Activated T-cell treated with anti-CD3 and anti-CD28 coated beads, Interleukin-2, amount 50 U/mL, for 72 hours (primary cell): ENCODE results near the gene PIK3C2G. TPM values are rescaled to one million over a fixed set of nuclear protein-coding genes. Genes with fewer than 3 reads are reported as not detected.

ENCODE experiments used
- ATAC-seq, 2 donors: fragments of 150-1000 bp; cut with Tn5 transposase; replicated peaks in 1 of 2; 2 replicates each; pipeline ENCODE4 v1.10.0; 2021; ENCODE audit warnings: moderate library complexity in 2 of 2, mild to moderate bottlenecking in 1 of 2
- DNase-seq, 2 donors: peaks; one replicate each; pipeline ENCODE4 v3.0.0; 2021 to 2022; ENCODE audit warnings: mixed read lengths in 1 of 2
- H3K27ac Mint-ChIP-seq: one replicate; pipeline ENCODE4 v1.8.0; 2022; ENCODE audit warnings: mild to moderate bottlenecking, moderate library complexity, mixed read lengths
- H3K27me3 Mint-ChIP-seq: one replicate; pipeline ENCODE4 v1.8.0; 2022; ENCODE audit warnings: low read depth, mixed read lengths
- H3K36me3 Mint-ChIP-seq, 2 donors: one replicate each; pipeline ENCODE4 v1.8.0; 2022; ENCODE audit warnings: mixed read lengths in 2 of 2, mild to moderate bottlenecking in 1 of 2; ENCODE audit not compliant: insufficient read depth in 2 of 2
- H3K4me1 Mint-ChIP-seq: one replicate; pipeline ENCODE4 v1.8.0; 2022; ENCODE audit warnings: low read depth, mixed read lengths
- H3K4me3 Mint-ChIP-seq, 2 donors: one replicate each; pipeline ENCODE4 v1.8.0; 2022; ENCODE audit warnings: mild to moderate bottlenecking in 2 of 2, mixed read lengths in 2 of 2, moderate library complexity in 2 of 2
- H3K9me3 Mint-ChIP-seq, 2 donors: one replicate each; pipeline ENCODE4 v1.8.0; 2022; ENCODE audit warnings: mixed read lengths in 2 of 2
- total RNA-seq, 2 donors: library from RNA; stranded (reverse); gene quantifications; one replicate each; pipeline ENCODE4 v1.2.3, GENCODE V29; 2022

Gene PIK3C2G
- total RNA-seq, 2 donors from 2014 or later, result not detected

GRCh38 chr12:18257251-18257650, 4.1 kb upstream of the PIK3C2G start:
- Mint-ChIP-seq H3K9me3 (peaks cover 0 to 3% of the 10 kb centered on the region in 2 donors), H3K4me3 (no peak overlapping the region), H3K27ac (no peak overlapping the region), H3K36me3 (no peaks in the 10 kb centered on the region), H3K4me1 (no peaks in the 10 kb centered on the region), H3K27me3 (no peaks in the 10 kb centered on the region)
- no peak for ATAC-seq
- DNase-seq, result no peak

- H3K9me3 Mint-ChIP-seq, result peaks cover 0 to 3% of the 10 kb centered on the region in 2 donors
- no peaks in the 10 kb centered on the region for H3K27me3 Mint-ChIP-seq
- no peak for ATAC-seq
- DNase-seq, result no peak
- H3K36me3 Mint-ChIP-seq, result no peaks in the 10 kb centered on the region
- H3K27ac Mint-ChIP-seq, result no peak overlapping the region
- H3K4me1 Mint-ChIP-seq, result no peaks in the 10 kb centered on the region
- H3K4me3 Mint-ChIP-seq, result no peak overlapping the region
These were observed 2.4 kb upstream of the PIK3C2G start for GRCh38 chr12:18258929-18259328.

- Mint-ChIP-seq H3K4me1 (no peaks in the 10 kb centered on the region), H3K36me3 (no peaks in the 10 kb centered on the region), H3K27me3 (no peaks in the 10 kb centered on the region), H3K27ac (no peak overlapping the region), H3K9me3 (peaks cover 0 to 3% of the 10 kb centered on the region in 2 donors), H3K4me3 (no peak overlapping the region)
- ATAC-seq (no peak), DNase-seq (no peak)
These were observed 1.2 kb upstream of the PIK3C2G start for GRCh38 chr12:18259906-18260682.

- Mint-ChIP-seq H3K9me3 (no peaks in the 10 kb centered on the region), H3K36me3 (no peaks in the 10 kb centered on the region), H3K4me3 (no peak overlapping the region), H3K27me3 (no peaks in the 10 kb centered on the region), H3K4me1 (no peaks in the 10 kb centered on the region), H3K27ac (no peak overlapping the region)
- no peak for ATAC-seq
- DNase-seq, result no peak
These were observed 588 bp downstream of the PIK3C2G start for GRCh38 chr12:18261906-18262305.

- Mint-ChIP-seq H3K4me3 (no peak overlapping the region), H3K27ac (no peak overlapping the region), H3K4me1 (no peaks in the 10 kb centered on the region), H3K27me3 (no peaks in the 10 kb centered on the region), H3K9me3 (no peaks in the 10 kb centered on the region), H3K36me3 (no peaks in the 10 kb centered on the region)
- DNase-seq (no peak), ATAC-seq (no peak)
These were observed 1.2 kb downstream of the PIK3C2G start for GRCh38 chr12:18262514-18262913.

GRCh38 chr12:18264581-18265075, 3.3 kb downstream of the PIK3C2G start:
- Mint-ChIP-seq H3K36me3 (no peaks in the 10 kb centered on the region), H3K9me3 (no peaks in the 10 kb centered on the region), H3K27ac (no peak overlapping the region), H3K4me3 (no peak overlapping the region), H3K4me1 (no peaks in the 10 kb centered on the region), H3K27me3 (no peaks in the 10 kb centered on the region)
- DNase-seq, result no peak
- ATAC-seq, result no peak

GRCh38 chr12:18267427-18268099, 6.2 kb downstream of the PIK3C2G start:
- peaks cover 0 to 1% of the 10 kb centered on the region in 2 donors for H3K9me3 Mint-ChIP-seq
- H3K4me3 Mint-ChIP-seq, result no peak overlapping the region
- DNase-seq (no peak), ATAC-seq (no peak)
- no peaks in the 10 kb centered on the region for H3K36me3 Mint-ChIP-seq
- H3K27ac Mint-ChIP-seq, result no peak overlapping the region
- no peaks in the 10 kb centered on the region for H3K4me1 Mint-ChIP-seq
- no peaks in the 10 kb centered on the region for H3K27me3 Mint-ChIP-seq

GRCh38 chr12:18270958-18271460, 9.7 kb downstream of the PIK3C2G start:
- Mint-ChIP-seq H3K27ac (no peak overlapping the region), H3K4me1 (no peaks in the 10 kb centered on the region), H3K36me3 (peaks cover 0 to 2% of the 10 kb centered on the region in 2 donors), H3K27me3 (no peaks in the 10 kb centered on the region), H3K4me3 (no peak overlapping the region), H3K9me3 (peaks cover 2 to 7% of the 10 kb centered on the region in 2 donors)
- DNase-seq (no peak), ATAC-seq (no peak)

- H3K27ac Mint-ChIP-seq, result no peak overlapping the region
- no peak for DNase-seq
These were observed 14.7 kb downstream of the PIK3C2G start for GRCh38 chr12:18275981-18276380.

GRCh38 chr12:18277196-18277595, 15.9 kb downstream of the PIK3C2G start:
- H3K9me3 Mint-ChIP-seq, result peaks cover 4 to 9% of the 10 kb centered on the region in 2 donors
- H3K27ac Mint-ChIP-seq, result no peak overlapping the region
- H3K36me3 Mint-ChIP-seq, result peaks cover 0 to 2% of the 10 kb centered on the region in 2 donors
- no peaks in the 10 kb centered on the region for H3K27me3 Mint-ChIP-seq
- no peaks in the 10 kb centered on the region for H3K4me1 Mint-ChIP-seq
- ATAC-seq (no peak), DNase-seq (no peak)
- H3K4me3 Mint-ChIP-seq, result no peak overlapping the region

More at GRCh38 chr12:18275981-18276380, 14.7 kb downstream of the PIK3C2G start:
- Mint-ChIP-seq H3K9me3 (peaks cover 4 to 10% of the 10 kb centered on the region in 2 donors), H3K4me1 (no peaks in the 10 kb centered on the region), H3K36me3 (peaks cover 0 to 2% of the 10 kb centered on the region in 2 donors), H3K4me3 (no peak overlapping the region), H3K27me3 (no peaks in the 10 kb centered on the region)
- ATAC-seq, result no peak

- Mint-ChIP-seq H3K27ac (no peak overlapping the region), H3K4me3 (no peak overlapping the region), H3K36me3 (no peaks in the 10 kb centered on the region), H3K9me3 (peaks cover 7% of the 10 kb centered on the region in 2 donors), H3K27me3 (no peaks in the 10 kb centered on the region), H3K4me1 (no peaks in the 10 kb centered on the region)
- DNase-seq (no peak), ATAC-seq (no peak)
These were observed 19.4 kb downstream of the PIK3C2G start for GRCh38 chr12:18280728-18281127.

- Mint-ChIP-seq H3K9me3 (peaks cover 7% of the 10 kb centered on the region in 2 donors), H3K4me3 (no peak overlapping the region), H3K36me3 (no peaks in the 10 kb centered on the region), H3K27me3 (no peaks in the 10 kb centered on the region), H3K27ac (no peak overlapping the region), H3K4me1 (no peaks in the 10 kb centered on the region)
- DNase-seq (no peak), ATAC-seq (no peak)
These were observed 20.6 kb downstream of the PIK3C2G start for GRCh38 chr12:18281941-18282340.

GRCh38 chr12:18283831-18284230, 22.5 kb downstream of the PIK3C2G start:
- no peak for ATAC-seq
- Mint-ChIP-seq H3K9me3 (peaks cover 6 to 7% of the 10 kb centered on the region in 2 donors), H3K4me1 (no peaks in the 10 kb centered on the region), H3K4me3 (no peak overlapping the region), H3K36me3 (no peaks in the 10 kb centered on the region), H3K27me3 (no peaks in the 10 kb centered on the region), H3K27ac (no peak overlapping the region)
- DNase-seq, result no peak
